Gastroesophageal sphincter (tissue), 3 donors: ENCODE measurements around the gene MTHFD1L.

ENCODE experiments used
- EP300 ChIP-seq: sonication (generic); formaldehyde crosslinking; IDR thresholded peaks from one replicate; pipeline ENCODE4 v1.6.1; 2017; ENCODE audit warnings: antibody characterized with exemption, mild to moderate bottlenecking
- POLR2A ChIP-seq, 2 donors: fragments of 450-650 bp; IDR thresholded peaks; one replicate each; pipeline ENCODE4 v1.6.1; 2017; ENCODE audit warnings: antibody characterized with exemption in 2 of 2, mild to moderate bottlenecking in 2 of 2, moderate library complexity in 1 of 2
- POLR2AphosphoS5 ChIP-seq: sonication (generic); formaldehyde crosslinking; IDR thresholded peaks from one replicate; pipeline ENCODE4 v1.6.1; 2017; ENCODE audit warnings: antibody characterized with exemption
- TF ChIP-seq, protein P1 (sequence below), 4 experiments: fragments of 200-600 bp in 2 of 4; fragments of 450-650 bp in 2 of 4; sonication (generic) in 1 of 4; IDR thresholded peaks; one replicate each; pipeline ENCODE4 v1.5.1; 2017 to 2019; ENCODE audit warnings: antibody characterized with exemption in 4 of 4, mild to moderate bottlenecking in 2 of 4, moderate library complexity in 2 of 4

DNA sequence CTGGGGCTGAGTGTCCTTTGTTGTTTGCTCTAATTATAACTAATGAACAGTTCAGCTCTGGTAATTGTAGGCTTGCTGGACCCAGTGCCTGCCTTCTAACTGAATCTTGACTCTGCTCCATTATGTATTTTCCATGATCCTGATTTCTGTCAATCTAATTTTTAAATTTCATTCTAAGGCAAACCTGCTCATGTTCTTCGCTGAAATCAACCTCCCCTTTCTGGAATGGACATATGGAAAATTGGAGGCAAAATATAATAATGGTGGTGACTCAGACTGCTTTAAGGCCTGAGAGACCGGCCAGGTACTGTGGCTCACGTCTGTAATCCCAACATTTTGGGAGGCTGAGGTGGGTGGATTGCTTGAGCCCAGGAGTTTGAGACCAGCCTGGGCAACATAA lies 191.6 kb downstream of the MTHFD1L start:
- TF ChIP-seq, protein P1, sequence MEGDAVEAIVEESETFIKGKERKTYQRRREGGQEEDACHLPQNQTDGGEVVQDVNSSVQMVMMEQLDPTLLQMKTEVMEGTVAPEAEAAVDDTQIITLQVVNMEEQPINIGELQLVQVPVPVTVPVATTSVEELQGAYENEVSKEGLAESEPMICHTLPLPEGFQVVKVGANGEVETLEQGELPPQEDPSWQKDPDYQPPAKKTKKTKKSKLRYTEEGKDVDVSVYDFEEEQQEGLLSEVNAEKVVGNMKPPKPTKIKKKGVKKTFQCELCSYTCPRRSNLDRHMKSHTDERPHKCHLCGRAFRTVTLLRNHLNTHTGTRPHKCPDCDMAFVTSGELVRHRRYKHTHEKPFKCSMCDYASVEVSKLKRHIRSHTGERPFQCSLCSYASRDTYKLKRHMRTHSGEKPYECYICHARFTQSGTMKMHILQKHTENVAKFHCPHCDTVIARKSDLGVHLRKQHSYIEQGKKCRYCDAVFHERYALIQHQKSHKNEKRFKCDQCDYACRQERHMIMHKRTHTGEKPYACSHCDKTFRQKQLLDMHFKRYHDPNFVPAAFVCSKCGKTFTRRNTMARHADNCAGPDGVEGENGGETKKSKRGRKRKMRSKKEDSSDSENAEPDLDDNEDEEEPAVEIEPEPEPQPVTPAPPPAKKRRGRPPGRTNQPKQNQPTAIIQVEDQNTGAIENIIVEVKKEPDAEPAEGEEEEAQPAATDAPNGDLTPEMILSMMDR (IDR thresholded peaks at IDR 0.05), result no peak
- no peak for TF ChIP-seq POLR2AphosphoS5
- TF ChIP-seq POLR2A (IDR thresholded peaks at IDR 0.05), result no peak
- TF ChIP-seq EP300, result no peak
